Right renal cortex interstitium (tissue), 3 donors: ENCODE measurements around the gene CT45A8. TPM values are rescaled to one million over a fixed set of nuclear protein-coding genes. Genes with fewer than 3 reads are reported as not detected.
"Not testable (repeated sequence)": the region's sequence is repeated elsewhere in the genome, so short reads cannot be mapped to it uniquely, and the experiment has no call there.

Experiments used
- DNase-seq, 3 donors: peaks; one replicate each; pipeline ENCODE4 v3.0.0-alpha.2; 2013; ENCODE audit warnings: low read depth in 3 of 3, low spot score in 2 of 3
- polyA plus RNA-seq, 3 donors: library from polyadenylated mRNA; unstranded; fragments of 120-200 nt; gene quantifications; one replicate each; pipeline ENCODE4 v1.2.1, GENCODE V29; 2013; ENCODE audit not compliant: insufficient read length in 3 of 3

Gene CT45A8
- not detected for polyA plus RNA-seq

- not testable (repeated sequence) for DNase-seq
Measured at GRCh38 chrX:135854438-135854837, at the start of gene CT45A8. Gene CT45A8, minus strand, starts transcription at chrX:135854538. Its CDS starts 3,755 bp downstream, at chrX:135850783.

GRCh38 chrX:135893294-135893817, 39.0 kb upstream of the CT45A8 start, which contains the start of the genes CT45A10 and SAGE1:
Gene CT45A10, minus strand, starts transcription at chrX:135893444. Its CDS starts 8,100 bp downstream, at chrX:135885344.
Gene SAGE1, plus strand, starts transcription at chrX:135893716. Its CDS starts 2,527 bp downstream, at chrX:135896243.
- DNase-seq, result no peak

- no peak for DNase-seq
Measured at GRCh38 chrX:135892781-135893180, 38.4 kb upstream of the CT45A8 start.

- DNase-seq, result no peak
Measured at GRCh38 chrX:135890087-135890585, 35.8 kb upstream of the CT45A8 start.

- DNase-seq, result not testable (repeated sequence)
Measured at GRCh38 chrX:135888976-135889375, 34.6 kb upstream of the CT45A8 start.

GRCh38 chrX:135888230-135888629, 33.9 kb upstream of the CT45A8 start:
- DNase-seq, result not testable (repeated sequence)

GRCh38 chrX:135882741-135883140, 28.4 kb upstream of the CT45A8 start:
- not testable (repeated sequence) for DNase-seq

- not testable (repeated sequence) for DNase-seq
Measured at GRCh38 chrX:135871712-135872111, 17.4 kb upstream of the CT45A8 start, which contains the start of gene CT45A9. Gene CT45A9, minus strand, starts transcription at chrX:135871812. Its CDS starts 3,751 bp downstream, at chrX:135868061.

GRCh38 chrX:135837180-135837579, 17.2 kb downstream of the CT45A8 start, which contains the start of gene CT45A7:
Gene CT45A7, minus strand, starts transcription at chrX:135837280. Its CDS starts 3,747 bp downstream, at chrX:135833533.
- DNase-seq, result not testable (repeated sequence)

GRCh38 chrX:135819912-135820311, 34.4 kb downstream of the CT45A8 start, which contains the start of gene CT45A2:
Gene CT45A2, minus strand, starts transcription at chrX:135820012. Its CDS starts 3,747 bp downstream, at chrX:135816265.
- not testable (repeated sequence) for DNase-seq

GRCh38 chrX:135802687-135803086, 51.7 kb downstream of the CT45A8 start, which contains the start of gene CT45A6:
Gene CT45A6, minus strand, starts transcription at chrX:135802787. Its CDS starts 3,794 bp downstream, at chrX:135798993.
- DNase-seq, result not testable (repeated sequence)

Other genes with a start within 250 kb of the CT45A8 start
- gene CT45A1, start 140.9 kb downstream of the CT45A8 start, polyA plus RNA-seq, result not detected
- gene CT45A3, start 86.3 kb downstream of the CT45A8 start, polyA plus RNA-seq, result not detected
- not detected for gene CT45A5, start 69.0 kb downstream of the CT45A8 start, polyA plus RNA-seq
- not detected for gene CT45A6, start 51.8 kb downstream of the CT45A8 start, polyA plus RNA-seq
- gene CT45A2, start 34.5 kb downstream of the CT45A8 start, polyA plus RNA-seq, result not detected
- not detected for gene CT45A7, start 17.3 kb downstream of the CT45A8 start, polyA plus RNA-seq
- gene CT45A9, start 17.3 kb upstream of the CT45A8 start, polyA plus RNA-seq, result not detected
- gene CT45A10, start 38.9 kb upstream of the CT45A8 start, polyA plus RNA-seq, result not detected
- not detected for gene SAGE1, start 39.2 kb upstream of the CT45A8 start, polyA plus RNA-seq
- 10 to 100 TPM; 28.5 to 31.4 (median 28.7) TPM for gene MMGT1, start 119.5 kb upstream of the CT45A8 start, polyA plus RNA-seq
- gene SLC9A6, start 130.9 kb upstream of the CT45A8 start, polyA plus RNA-seq, result 10 to 100 TPM; 16.6 to 18.3 (median 16.9) TPM